ENCODE results near the gene HMG20A.

- TF ChIP-seq, protein P1, sequence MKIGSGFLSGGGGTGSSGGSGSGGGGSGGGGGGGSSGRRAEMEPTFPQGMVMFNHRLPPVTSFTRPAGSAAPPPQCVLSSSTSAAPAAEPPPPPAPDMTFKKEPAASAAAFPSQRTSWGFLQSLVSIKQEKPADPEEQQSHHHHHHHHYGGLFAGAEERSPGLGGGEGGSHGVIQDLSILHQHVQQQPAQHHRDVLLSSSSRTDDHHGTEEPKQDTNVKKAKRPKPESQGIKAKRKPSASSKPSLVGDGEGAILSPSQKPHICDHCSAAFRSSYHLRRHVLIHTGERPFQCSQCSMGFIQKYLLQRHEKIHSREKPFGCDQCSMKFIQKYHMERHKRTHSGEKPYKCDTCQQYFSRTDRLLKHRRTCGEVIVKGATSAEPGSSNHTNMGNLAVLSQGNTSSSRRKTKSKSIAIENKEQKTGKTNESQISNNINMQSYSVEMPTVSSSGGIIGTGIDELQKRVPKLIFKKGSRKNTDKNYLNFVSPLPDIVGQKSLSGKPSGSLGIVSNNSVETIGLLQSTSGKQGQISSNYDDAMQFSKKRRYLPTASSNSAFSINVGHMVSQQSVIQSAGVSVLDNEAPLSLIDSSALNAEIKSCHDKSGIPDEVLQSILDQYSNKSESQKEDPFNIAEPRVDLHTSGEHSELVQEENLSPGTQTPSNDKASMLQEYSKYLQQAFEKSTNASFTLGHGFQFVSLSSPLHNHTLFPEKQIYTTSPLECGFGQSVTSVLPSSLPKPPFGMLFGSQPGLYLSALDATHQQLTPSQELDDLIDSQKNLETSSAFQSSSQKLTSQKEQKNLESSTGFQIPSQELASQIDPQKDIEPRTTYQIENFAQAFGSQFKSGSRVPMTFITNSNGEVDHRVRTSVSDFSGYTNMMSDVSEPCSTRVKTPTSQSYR (CRISPR knock-in tag; IDR thresholded peaks at IDR 0.05; ENCODE audit: borderline replicate concordance) = no peak
- no peak for TF ChIP-seq BCL6 (CRISPR knock-in tag; IDR thresholded peaks at IDR 0.05)
- no peak for TF ChIP-seq DNMT3B (CRISPR knock-in tag; conservative IDR thresholded peaks at IDR 0.05)
- no peak for TF ChIP-seq POLR2AphosphoS2 (IDR thresholded peaks at IDR 0.05; ENCODE audit: low read depth, low read length)
- TF ChIP-seq, protein P2, sequence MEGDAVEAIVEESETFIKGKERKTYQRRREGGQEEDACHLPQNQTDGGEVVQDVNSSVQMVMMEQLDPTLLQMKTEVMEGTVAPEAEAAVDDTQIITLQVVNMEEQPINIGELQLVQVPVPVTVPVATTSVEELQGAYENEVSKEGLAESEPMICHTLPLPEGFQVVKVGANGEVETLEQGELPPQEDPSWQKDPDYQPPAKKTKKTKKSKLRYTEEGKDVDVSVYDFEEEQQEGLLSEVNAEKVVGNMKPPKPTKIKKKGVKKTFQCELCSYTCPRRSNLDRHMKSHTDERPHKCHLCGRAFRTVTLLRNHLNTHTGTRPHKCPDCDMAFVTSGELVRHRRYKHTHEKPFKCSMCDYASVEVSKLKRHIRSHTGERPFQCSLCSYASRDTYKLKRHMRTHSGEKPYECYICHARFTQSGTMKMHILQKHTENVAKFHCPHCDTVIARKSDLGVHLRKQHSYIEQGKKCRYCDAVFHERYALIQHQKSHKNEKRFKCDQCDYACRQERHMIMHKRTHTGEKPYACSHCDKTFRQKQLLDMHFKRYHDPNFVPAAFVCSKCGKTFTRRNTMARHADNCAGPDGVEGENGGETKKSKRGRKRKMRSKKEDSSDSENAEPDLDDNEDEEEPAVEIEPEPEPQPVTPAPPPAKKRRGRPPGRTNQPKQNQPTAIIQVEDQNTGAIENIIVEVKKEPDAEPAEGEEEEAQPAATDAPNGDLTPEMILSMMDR (CRISPR knock-in tag; IDR thresholded peaks at IDR 0.05) = no peak
- no peak for TF ChIP-seq CHD4 (IDR thresholded peaks at IDR 0.05; ENCODE audit: borderline replicate concordance, low read length)
- no peak for TF ChIP-seq BHLHE40 (IDR thresholded peaks at IDR 0.05; ENCODE audit: low read length)
- no peak for TF ChIP-seq JUND (CRISPR knock-in tag; IDR thresholded peaks at IDR 0.05)
- TF ChIP-seq, protein P3, sequence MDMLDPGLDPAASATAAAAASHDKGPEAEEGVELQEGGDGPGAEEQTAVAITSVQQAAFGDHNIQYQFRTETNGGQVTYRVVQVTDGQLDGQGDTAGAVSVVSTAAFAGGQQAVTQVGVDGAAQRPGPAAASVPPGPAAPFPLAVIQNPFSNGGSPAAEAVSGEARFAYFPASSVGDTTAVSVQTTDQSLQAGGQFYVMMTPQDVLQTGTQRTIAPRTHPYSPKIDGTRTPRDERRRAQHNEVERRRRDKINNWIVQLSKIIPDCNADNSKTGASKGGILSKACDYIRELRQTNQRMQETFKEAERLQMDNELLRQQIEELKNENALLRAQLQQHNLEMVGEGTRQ (IDR thresholded peaks at IDR 0.05; ENCODE audit: low read depth, low read length) = no peak
- TF ChIP-seq, protein P3 (CRISPR knock-in tag; IDR thresholded peaks at IDR 0.05; ENCODE audit: borderline replicate concordance) = no peak
- no peak for TF ChIP-seq TCF12 (IDR thresholded peaks at IDR 0.05)
- TF ChIP-seq TCF12 (CRISPR knock-in tag; IDR thresholded peaks at IDR 0.05) = no peak
- TF ChIP-seq RAD51 (IDR thresholded peaks at IDR 0.05; ENCODE audit: borderline replicate concordance) = no peak
- no peak for TF ChIP-seq MIXL1 (CRISPR knock-in tag; IDR thresholded peaks at IDR 0.05)
- TF ChIP-seq GABPA (IDR thresholded peaks at IDR 0.05; ENCODE audit: low read depth, low read length) = no peak
- no peak for TF ChIP-seq GABPA (CRISPR knock-in tag; IDR thresholded peaks at IDR 0.05; ENCODE audit: low read depth)
- TF ChIP-seq ZNF136 (CRISPR knock-in tag; IDR thresholded peaks at IDR 0.05; ENCODE audit: low read depth) = no peak
Measured at GRCh38 chr15:77510066-77511057, 89.7 kb downstream of the HMG20A start.

All from HepG2 (cell line).